Esophagus muscularis mucosa (tissue), 4 donors: ENCODE results near the gene VIM. TPM values are rescaled to one million over a fixed set of nuclear protein-coding genes. Genes with fewer than 3 reads are reported as not detected.

Experiments
- DNase-seq: peaks from one replicate; pipeline ENCODE4 v3.0.0-alpha.2; 2017; ENCODE audit errors: extremely low spot score
- H3K27ac ChIP-seq, 4 donors: fragments of 200-600 bp; sonication (generic); replicated peaks in 1 of 4; 1 replicate in 3 of 4; 2 replicates in 1 of 4; pipeline ENCODE4 v1.5.1; 2016 to 2019; ENCODE audit warnings: mild to moderate bottlenecking in 1 of 4
- H3K27me3 ChIP-seq, 4 donors: fragments of 200-600 bp; sonication (generic); one replicate each; pipeline versions ENCODE4 v1.5.1 to v1.6.0; 2016 to 2019
- H3K36me3 ChIP-seq, 4 donors: fragments of 200-600 bp; sonication (generic); one replicate each; pipeline ENCODE4 v1.5.1; 2016 to 2019
- H3K4me1 ChIP-seq, 4 donors: fragments of 200-600 bp; sonication (generic); one replicate each; pipeline ENCODE4 v1.5.1; 2016 to 2019
- H3K4me3 ChIP-seq, 4 donors: fragments of 200-600 bp; sonication (generic); 1 replicate in 2 of 4; 2 replicates in 2 of 4; pipeline ENCODE4 v1.5.1; 2016 to 2019; ENCODE audit warnings: mild to moderate bottlenecking in 4 of 4, moderate library complexity in 1 of 4
- H3K9me3 ChIP-seq, 4 donors: fragments of 200-600 bp; sonication (generic); 1 replicate in 3 of 4; 2 replicates in 1 of 4; pipeline ENCODE4 v1.5.1; 2016 to 2019
- CTCF ChIP-seq, 3 experiments: fragments of 200-600 bp in 2 of 3; fragments of 450-650 bp in 1 of 3; sonication (generic) in 2 of 3; IDR thresholded peaks; one replicate each; pipeline ENCODE4 v1.5.1; 2017 to 2019; ENCODE audit warnings: antibody characterized with exemption in 3 of 3, mild to moderate bottlenecking in 2 of 3, moderate library complexity in 1 of 3
- EP300 ChIP-seq: sonication (generic); formaldehyde crosslinking; IDR thresholded peaks from one replicate; pipeline ENCODE4 v1.6.1; 2017; ENCODE audit warnings: antibody characterized with exemption
- POLR2A ChIP-seq: fragments of 450-650 bp; IDR thresholded peaks from one replicate; pipeline ENCODE4 v1.6.1; 2017; ENCODE audit warnings: antibody characterized with exemption, moderate library complexity, mild to moderate bottlenecking, low read depth
- POLR2AphosphoS5 ChIP-seq, 2 donors: sonication (generic); formaldehyde crosslinking; IDR thresholded peaks; one replicate each; pipeline ENCODE4 v1.6.1; 2017; ENCODE audit warnings: antibody characterized with exemption in 2 of 2
- WGBS: methylation state at CpG from one replicate; pipeline ENCODE4 v1.1.5; 2018; 5-methylcytosine and 5-hydroxymethylcytosine counted together
- intact Hi-C: fragments of 100-400 bp; cut with DNase I; formaldehyde crosslinking; loops from one replicate; pipeline ENCODE4 v1.15.1; 2023
- total RNA-seq, 4 donors: library from RNA; depleted of rRNA; stranded (reverse); fragments of >200 nt; gene quantifications; one replicate each; pipeline versions ENCODE4 v1.1.0 to v1.2.1, GENCODE V29; 2016

The VIM gene
- total RNA-seq, 4 donors from 2014 or later = 1,242 to 2,218 (median 1,951) TPM

GRCh38 chr10:17234431-17234945 is 6.4 kb downstream of the VIM start:
- Histone ChIP-seq H3K9me3 (no peaks in the 10 kb centered on the region), H3K36me3 (peaks cover 47 to 81% (median 61%) of the 10 kb centered on the region in 4 donors), H3K4me3 (peak overlapping the region; percentile 2 to 94 (median 79)), H3K4me1 (peaks cover 43 to 63% (median 54%) of the 10 kb centered on the region in 4 donors), H3K27me3 (no peaks in the 10 kb centered on the region), H3K27ac (peak overlapping the region; percentile 61 to 100 (median 96))
- no peak for TF ChIP-seq EP300
- no peak for TF ChIP-seq POLR2A
- TF ChIP-seq POLR2AphosphoS5 (IDR thresholded peaks at IDR 0.05) = no peak
- TF ChIP-seq CTCF (IDR thresholded peaks at IDR 0.05) = no peak
- 77% methylated on average over 5 of the region's 5 CpGs for WGBS
- intact Hi-C loops = no loop called here
- DNase-seq = no peak

GRCh38 chr10:17235136-17235535 is 7.1 kb downstream of the VIM start:
- Histone ChIP-seq H3K27ac (peak overlapping the region; percentile 31 to 95 (median 56)), H3K4me1 (peaks cover 43 to 58% (median 51%) of the 10 kb centered on the region in 4 donors), H3K27me3 (no peaks in the 10 kb centered on the region), H3K9me3 (no peaks in the 10 kb centered on the region), H3K4me3 (peak overlapping the region in 3 of 4 donors; percentile 1 to 94 (median 18)), H3K36me3 (peaks cover 47 to 81% (median 61%) of the 10 kb centered on the region in 4 donors)
- TF ChIP-seq CTCF (IDR thresholded peaks at IDR 0.05) (no peak), POLR2AphosphoS5 (IDR thresholded peaks at IDR 0.05) (peak in 1 of 2 donors; percentile 8)
- intact Hi-C loops = no loop called here
- 71% methylated on average over 8 of the region's 8 CpGs for WGBS
- peak; percentile 39 for DNase-seq

GRCh38 chr10:17236468-17237148 is 8.6 kb downstream of the VIM start:
- no peak for DNase-seq
- TF ChIP-seq POLR2AphosphoS5 (IDR thresholded peaks at IDR 0.05) (no peak), POLR2A (no peak), EP300 (no peak), CTCF (IDR thresholded peaks at IDR 0.05) (no peak)
- H3K9me3 ChIP-seq = peaks cover 0 to 2% (median 0%) of the 10 kb centered on the region in 4 donors
- intact Hi-C loops = no loop called here
- peaks cover 36 to 48% (median 41%) of the 10 kb centered on the region in 4 donors for H3K4me1 ChIP-seq
- peaks cover 47 to 69% (median 61%) of the 10 kb centered on the region in 4 donors for H3K36me3 ChIP-seq
- 48% methylated on average over 1 of the region's 1 CpG for WGBS
- peak overlapping the region in 1 of 4 donors; percentile 14 for H3K27ac ChIP-seq
- no peaks in the 10 kb centered on the region for H3K27me3 ChIP-seq
- H3K4me3 ChIP-seq = no peak overlapping the region

- Histone ChIP-seq H3K27ac (no peak overlapping the region), H3K4me3 (no peak overlapping the region), H3K36me3 (peaks cover 46 to 64% (median 58%) of the 10 kb centered on the region in 4 donors), H3K4me1 (peaks cover 32 to 43% (median 36%) of the 10 kb centered on the region in 4 donors), H3K9me3 (peaks cover 0 to 6% (median 0%) of the 10 kb centered on the region in 4 donors), H3K27me3 (no peaks in the 10 kb centered on the region)
- no peak for DNase-seq
- WGBS = 72% methylated on average over 5 of the region's 5 CpGs
- intact Hi-C loops = no loop called here
- no peak for TF ChIP-seq EP300
- no peak for TF ChIP-seq POLR2A
- no peak for TF ChIP-seq CTCF (IDR thresholded peaks at IDR 0.05)
- TF ChIP-seq POLR2AphosphoS5 (IDR thresholded peaks at IDR 0.05) = no peak
Observed at GRCh38 chr10:17237149-17237527, 9.1 kb downstream of the VIM start.
